NCI-H460 (cell line): ENCODE data around the gene KLK5. TPM values are rescaled to one million over a fixed set of nuclear protein-coding genes. Genes with fewer than 3 reads are reported as not detected.
A peak's percentile ranks its signal among the peaks of the same experiment; 100 is the strongest.
"Not testable (repeated sequence)": the region's sequence is repeated elsewhere in the genome, so short reads cannot be mapped to it uniquely, and the experiment has no call there.

Source experiments
- DNase-seq: peaks from one replicate; pipeline ENCODE4 v3.0.0-alpha.2; 2016; ENCODE audit warnings: low read depth; ENCODE audit errors: extremely low read depth
- total RNA-seq: library from RNA; depleted of rRNA; stranded (reverse); fragments of >200 nt; shearing (Covaris generic); gene quantifications from 2 replicates; pipeline ENCODE4 v1.2.3, GENCODE V29; 2014

The KLK5 gene
- total RNA-seq, 1 experiment from 2014 or later = not detected

- peak; percentile 12 for DNase-seq
These were observed 28.3 kb downstream of the KLK5 start for GRCh38 chr19:50924586-50924985.

DNA sequence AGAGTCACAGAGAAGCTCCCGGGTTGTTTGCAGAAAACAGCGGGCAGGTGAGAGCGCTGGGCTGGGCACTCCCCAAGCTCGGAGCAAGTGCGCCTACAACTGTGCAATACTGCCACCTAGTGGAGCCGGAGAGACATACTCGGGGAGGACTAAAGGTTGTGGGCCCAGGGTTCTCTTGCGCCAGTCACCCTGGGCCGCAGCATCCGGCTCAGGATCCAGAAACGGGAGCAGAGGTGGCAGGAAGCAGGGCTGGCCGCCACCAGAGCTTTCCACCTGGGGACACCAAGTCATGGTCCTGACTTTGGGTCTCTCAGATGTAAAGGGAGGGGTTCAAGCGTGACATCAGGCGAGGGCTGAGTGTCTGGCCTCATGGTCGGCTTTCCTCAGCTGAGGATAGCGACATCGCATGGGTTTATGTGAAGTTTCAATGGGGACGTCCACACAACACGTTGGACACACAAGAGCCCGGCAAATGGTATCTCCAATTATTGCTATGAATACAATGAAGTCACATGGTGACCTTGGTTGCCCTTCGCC lies 30.5 kb downstream of the KLK5 start:
- peak; percentile 82 for DNase-seq

GRCh38 chr19:50921426-50922316 lies 31.2 kb downstream of the KLK5 start:
- no peak for DNase-seq

GRCh38 chr19:50916069-50916468 lies 36.8 kb downstream of the KLK5 start:
- DNase-seq = no peak

DNA sequence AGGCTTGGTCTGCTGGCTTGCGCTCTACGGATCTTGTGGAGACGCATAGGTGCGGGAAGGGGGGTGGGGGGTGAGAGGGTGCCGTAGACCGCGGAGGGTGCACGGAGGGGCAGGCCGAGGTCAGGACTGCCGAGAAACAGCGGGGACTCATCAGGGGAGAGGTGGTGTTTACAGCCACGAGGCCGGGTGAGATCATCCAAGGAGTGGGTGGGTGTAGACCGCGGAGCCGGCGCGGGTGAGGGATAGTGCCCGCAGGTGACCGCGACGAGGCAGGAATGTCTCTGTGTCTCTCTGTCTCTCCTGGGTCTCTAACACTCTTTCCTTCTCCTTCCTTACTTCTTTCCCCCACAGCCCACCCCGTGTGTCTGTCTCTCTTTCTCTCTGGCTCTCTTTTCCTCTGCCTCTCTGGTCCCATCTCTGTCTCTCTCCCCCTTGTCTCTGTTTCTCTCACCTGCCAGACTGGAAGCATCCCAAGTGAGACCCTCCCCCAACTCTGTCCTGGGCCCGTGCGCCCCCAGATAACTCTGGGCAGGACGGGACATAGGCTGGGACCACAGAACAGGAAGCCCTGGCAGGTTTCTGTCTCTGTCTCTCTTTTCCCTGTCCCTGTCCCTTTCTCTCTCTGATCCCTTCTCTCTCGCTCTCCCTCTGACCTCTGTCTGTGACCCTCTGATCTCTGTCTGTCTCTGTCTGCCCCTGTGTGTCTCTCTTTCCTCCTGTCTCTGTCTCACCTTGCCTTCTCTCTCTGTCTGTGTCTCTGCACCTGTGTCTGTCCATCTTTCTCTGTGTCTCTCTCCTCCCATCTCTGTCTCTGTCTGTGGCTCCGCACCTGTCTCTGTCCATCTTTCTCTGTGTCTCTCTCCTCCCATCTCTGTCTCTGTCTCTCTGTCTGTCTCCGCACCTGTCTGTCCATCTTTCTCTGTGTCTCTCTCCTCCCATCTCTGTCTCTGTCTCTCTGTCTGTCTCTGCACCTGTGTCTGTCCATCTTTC lies 39.8 kb downstream of the KLK5 start:
- DNase-seq = no peak

DNA sequence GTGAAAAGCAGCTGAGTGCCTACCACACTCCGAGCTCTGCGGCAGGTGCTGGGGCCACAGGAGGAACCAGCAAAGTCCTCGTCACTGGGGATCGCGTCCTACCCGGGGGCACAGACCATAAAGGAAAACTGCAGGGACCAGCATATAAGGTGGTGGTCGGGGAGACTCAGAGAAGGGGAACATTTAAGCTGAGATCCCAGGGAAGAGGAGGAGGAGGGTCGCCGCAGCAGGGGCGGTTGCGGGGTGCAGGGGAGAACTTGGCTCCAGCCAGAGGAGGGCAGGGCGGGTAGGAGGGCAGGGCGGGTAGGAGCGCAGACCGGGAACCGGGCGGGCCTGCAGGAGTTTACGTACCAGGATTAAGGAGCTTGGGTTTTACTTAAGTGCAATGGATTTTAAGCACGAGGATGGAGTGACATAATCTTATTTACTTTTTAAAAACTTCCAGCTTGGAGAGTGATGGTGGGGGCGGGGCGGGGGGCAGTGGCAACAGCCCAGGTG lies 40.7 kb downstream of the KLK5 start:
- DNase-seq = no peak

DNA sequence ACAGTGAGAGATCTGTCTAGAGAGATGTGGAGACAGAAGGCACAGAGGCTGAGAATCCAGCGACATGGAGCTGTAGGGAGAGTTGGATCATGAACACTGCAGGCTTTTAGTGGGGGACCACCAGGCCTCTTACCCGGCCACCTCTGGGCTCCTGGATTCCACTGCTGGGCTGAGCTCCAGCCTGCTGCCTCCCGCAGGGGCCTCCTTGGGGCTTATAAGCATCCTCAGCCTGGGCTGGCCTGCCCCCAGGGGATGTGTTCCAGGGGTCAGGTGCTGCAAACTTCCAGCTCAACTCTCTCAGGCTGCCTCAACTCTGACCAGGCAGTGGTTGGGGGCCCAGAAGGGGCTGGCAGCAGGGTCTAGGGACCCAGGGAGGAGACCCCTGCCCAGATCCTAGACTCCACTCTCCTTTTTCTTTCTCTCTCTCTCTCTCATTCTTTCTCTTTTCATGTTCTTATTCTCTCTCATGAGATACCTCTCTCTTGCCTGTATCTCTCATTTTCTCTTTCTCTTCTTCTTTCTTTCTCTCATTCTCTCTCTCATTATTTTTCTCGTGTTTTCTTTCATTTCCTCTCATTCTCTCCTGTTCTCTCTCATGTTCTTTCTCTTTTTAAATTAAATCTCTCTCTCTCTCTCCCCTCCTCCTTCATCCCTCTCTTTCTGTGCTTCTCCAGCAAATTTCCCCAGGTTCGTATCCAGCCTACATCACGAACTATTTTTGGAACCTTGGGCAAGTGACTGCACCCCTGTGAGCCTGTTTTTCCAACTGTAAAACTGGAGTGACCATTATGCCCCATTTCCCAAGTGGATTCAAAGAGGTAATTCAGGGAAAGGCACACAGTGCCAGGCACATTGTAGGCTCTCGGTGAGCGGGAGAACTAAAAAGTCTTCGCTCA lies 41.4 kb downstream of the KLK5 start, which contains the start of gene KLK4:
Gene KLK4 (minus strand): TSS at position 190 of the 896 bp plus-strand sequence. CDS start 657 bp downstream, outside the sequence.
- DNase-seq = no peak

DNA sequence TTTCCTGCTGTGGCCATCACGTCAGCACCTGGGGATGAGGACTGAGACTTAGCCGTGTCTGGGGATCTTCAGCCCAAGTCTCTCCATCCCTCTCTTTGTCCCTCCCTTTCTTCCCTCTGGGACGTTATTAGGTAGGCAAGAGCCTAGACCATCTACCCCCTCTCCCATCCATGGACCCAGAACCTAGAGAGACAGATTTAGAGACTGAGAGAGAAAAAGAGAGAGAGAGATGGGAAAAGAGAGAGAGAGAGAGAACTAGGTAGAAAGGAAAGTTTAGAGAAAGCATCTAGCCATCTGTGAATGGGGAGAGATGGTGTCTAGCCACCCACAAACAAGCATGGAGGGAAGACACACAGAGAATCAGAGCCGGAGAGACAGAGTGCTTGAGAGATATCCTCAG lies 42.1 kb downstream of the KLK5 start:
- DNase-seq = no peak

DNA sequence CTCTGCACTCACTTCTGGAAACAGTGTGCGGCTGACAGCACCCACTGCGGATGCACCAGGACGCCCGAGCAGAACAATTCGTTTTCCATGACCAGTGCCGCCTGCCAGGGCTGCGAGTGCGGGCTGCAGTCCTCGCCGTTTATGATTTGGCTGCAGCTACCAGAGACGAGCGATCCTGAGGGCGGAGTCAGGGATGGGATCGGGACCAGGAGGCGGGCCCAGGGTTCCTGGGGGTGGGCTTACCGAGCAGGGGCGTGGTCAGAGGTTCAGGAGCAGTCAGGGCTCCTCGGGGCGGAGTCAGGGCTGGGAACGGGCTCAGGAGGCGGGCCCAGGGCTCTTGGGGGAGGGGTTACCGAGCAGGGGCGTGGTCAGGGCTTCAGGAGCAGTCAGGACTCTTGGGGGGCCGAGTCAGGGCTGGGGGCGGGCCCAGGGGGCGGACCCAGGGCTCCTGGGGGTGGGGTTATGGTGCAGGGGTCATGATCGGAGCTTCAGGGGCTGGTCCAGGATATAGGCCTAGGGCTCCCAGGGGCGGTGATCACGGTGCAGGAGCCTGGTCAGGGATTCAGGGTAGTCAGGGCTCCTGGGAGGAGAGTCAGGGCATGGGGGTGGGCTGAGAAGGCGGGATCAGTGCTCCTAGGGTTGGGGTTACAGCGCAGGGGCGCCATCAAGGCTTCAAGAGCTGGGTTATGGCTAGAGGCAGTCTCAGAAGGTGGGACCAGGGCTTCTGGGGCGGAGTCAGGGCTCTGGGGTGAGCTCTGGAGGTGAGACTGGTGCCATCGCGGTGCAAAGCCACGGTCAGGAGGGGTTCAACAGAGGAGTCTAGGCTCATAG lies 43.4 kb downstream of the KLK5 start:
- peak; percentile 43 for DNase-seq

DNA sequence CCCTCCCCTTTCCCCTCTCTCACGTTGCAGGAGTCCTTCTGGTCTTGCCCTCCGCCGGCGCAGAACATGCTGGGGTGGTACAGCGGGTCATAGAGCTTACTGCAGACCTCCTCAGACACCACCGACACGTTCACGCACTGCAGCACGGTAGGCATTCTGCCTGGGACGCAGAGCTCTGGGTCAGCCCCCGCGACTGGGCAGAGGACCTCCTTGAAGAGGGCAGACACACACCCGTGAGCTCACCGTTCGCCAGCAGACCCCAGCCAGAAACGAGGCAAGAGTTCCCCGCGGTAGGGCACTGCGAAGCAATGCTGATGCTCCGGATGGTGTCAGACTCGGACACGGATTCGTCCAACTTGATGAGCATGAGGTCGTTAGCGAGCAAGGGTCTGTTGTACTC lies 44.5 kb downstream of the KLK5 start:
- DNase-seq = no peak

DNA sequence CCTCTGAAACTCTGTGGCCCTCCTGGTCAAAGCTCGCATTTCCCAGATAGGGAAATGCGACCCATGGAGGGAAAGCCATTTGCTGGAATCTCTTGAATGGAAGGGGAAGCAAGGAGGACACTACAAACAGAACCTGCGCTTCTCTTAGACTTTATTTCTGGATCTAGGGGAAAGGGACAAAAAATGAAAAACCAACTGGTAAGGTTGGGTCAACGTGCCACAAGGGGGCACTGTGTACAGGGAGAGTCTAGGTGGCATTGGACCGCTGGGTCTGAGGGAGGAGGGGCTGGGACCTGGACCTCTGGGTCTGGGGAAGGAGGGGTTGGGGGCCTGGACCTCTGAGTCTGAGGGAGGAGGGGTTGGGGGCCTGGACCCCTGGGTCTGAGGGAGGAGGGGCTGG lies 46.6 kb downstream of the KLK5 start:
- no peak for DNase-seq

- no peak for DNase-seq
These were observed 50.2 kb downstream of the KLK5 start for GRCh38 chr19:50902640-50903039.

DNA sequence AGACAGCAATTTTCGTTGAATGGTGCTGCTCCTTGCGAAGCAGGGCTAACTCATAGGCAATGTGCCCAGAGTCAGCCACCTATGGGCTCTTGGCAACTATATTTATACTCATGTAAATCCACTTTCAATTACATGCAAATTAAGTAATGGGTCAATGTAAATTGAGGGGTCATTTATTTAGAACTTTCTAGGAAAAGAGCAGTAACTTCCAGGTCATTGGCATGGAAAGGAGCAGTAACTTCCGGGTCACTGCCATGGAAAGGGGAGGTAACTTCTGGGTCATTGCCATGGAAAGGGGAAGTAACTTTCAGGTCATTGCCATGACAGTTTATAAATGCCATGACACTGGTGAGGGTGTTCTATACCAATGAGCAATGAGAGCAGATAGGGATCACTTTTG lies 53.3 kb downstream of the KLK5 start:
- DNase-seq = no peak

DNA sequence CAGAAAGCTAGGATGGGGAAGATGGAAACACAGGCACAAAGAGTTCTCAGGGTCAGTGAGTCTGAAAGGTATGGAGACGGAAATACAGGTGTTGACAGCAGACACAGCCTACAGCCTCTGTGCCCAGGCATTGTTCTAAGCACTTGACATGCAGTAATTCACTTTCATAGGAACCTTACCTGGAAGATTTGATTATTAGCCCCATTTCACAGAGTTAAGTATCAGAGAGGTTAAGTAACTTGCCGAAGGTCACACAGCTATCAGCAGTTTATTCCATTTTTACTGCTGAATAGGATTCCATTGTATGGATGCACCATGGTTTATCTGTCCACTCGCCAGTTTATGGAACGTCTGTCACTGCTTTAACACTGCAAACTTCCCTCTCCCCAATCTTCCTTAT lies 54.8 kb downstream of the KLK5 start:
- DNase-seq = no peak

- no peak for DNase-seq
These were observed 55.2 kb downstream of the KLK5 start for GRCh38 chr19:50897612-50898011.

DNA sequence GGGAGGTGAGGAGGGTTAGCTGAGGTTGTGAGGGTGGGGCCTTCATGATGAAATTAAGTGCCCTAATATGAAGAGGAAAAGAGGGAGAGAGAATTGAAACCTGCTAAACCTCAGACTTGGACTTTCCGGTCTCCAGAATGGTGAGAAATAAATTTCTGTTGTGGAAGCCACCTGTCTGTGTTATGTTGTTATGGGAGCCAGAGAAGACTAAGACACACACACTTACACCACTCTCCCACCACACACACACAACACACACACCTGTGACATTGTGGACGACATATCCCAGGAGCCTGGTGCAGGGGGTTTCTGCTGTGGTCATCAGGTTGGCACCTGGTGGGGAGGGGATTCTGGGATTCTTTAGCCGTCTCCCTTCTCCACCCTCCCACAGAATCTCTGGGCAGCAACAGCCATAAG lies 55.6 kb downstream of the KLK5 start:
- no peak for DNase-seq

- DNase-seq = no peak
These were observed 56.1 kb downstream of the KLK5 start for GRCh38 chr19:50896591-50897190.

DNA sequence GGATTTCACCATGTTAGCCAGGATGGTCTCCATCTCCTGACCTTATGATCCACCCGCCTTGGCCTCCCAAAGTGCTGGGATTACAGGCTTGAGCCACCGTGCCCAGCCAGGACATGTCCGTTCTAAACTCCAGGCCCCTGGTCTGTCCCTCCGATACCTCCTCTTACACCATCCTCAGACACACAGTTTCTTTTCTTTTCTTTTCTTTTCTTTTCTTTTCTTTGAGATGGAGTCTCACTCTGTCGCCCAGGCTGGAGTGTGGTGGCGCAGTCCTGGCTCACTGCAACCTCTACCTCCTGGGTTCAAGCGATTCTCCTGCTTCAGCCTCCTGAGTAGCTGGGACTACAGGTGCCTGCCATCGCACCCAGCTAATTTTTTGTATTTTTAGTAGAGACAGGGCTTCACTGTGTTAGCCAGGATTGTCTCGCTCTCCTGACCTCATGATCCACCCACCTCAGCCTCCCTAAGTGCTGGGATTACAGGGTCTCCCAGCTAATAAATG lies 56.7 kb downstream of the KLK5 start:
- DNase-seq = not testable (repeated sequence)
